MCF 10A (cell line): ENCODE results near the gene PXT1. TPM values are rescaled to one million over a fixed set of nuclear protein-coding genes. Genes with fewer than 3 reads are reported as not detected.

Source experiments
- BruUV-seq: library from RNA; stranded (reverse); fragments of 400-500 nt; replicated peaks from 2 replicates; lab custom pipeline; 2021; lab: Mats Ljungman, UMichigan
- CTCF ChIA-PET: fragments of 300-600 bp; sonication (Branson Sonifier 250); formaldehyde crosslinking; extraction: SDS; loops from one replicate; lab custom pipeline; 2021; ENCODE audit warnings: antibody characterized with exemption, inconsistent platforms; lab: Yijun Ruan, JAX
- POLR2A ChIA-PET: fragments of 300-600, 350-650 bp; sonication (Branson Sonifier 250); formaldehyde crosslinking; extraction: SDS; loops from one replicate; lab custom pipeline; 2020; ENCODE audit warnings: antibody characterized with exemption, inconsistent platforms; lab: Yijun Ruan, JAX
- DNase-seq: peaks from one replicate; pipeline ENCODE4 v3.0.0-alpha.2; 2018; ENCODE audit not compliant: unreplicated experiment
- H3K27ac Mint-ChIP-seq: one replicate; pipeline ENCODE4 v1.8.0; 2022; ENCODE audit warnings: mild to moderate bottlenecking, low read depth, mixed read lengths; ENCODE audit not compliant: unreplicated experiment
- H3K27me3 Mint-ChIP-seq: one replicate; pipeline ENCODE4 v1.8.0; 2022; ENCODE audit warnings: mixed read lengths; ENCODE audit not compliant: insufficient read depth, unreplicated experiment
- H3K36me3 Mint-ChIP-seq: one replicate; pipeline ENCODE4 v1.8.0; 2022; ENCODE audit warnings: mild to moderate bottlenecking, moderate library complexity, mixed read lengths; ENCODE audit not compliant: insufficient read depth, unreplicated experiment
- H3K4me1 Mint-ChIP-seq: one replicate; pipeline ENCODE4 v1.8.0; 2022; ENCODE audit warnings: mixed read lengths; ENCODE audit not compliant: insufficient read depth, unreplicated experiment
- H3K4me3 Mint-ChIP-seq: one replicate; pipeline ENCODE4 v1.8.0; 2022; ENCODE audit warnings: mild to moderate bottlenecking, moderate library complexity, mixed read lengths; ENCODE audit not compliant: unreplicated experiment
- H3K9me3 Mint-ChIP-seq: one replicate; pipeline ENCODE4 v1.8.0; 2022; ENCODE audit warnings: mixed read lengths; ENCODE audit not compliant: unreplicated experiment
- CTCF ChIP-seq: fragments of 200-600 bp; IDR thresholded peaks from one replicate; pipeline ENCODE4 v1.8.0; 2022; ENCODE audit warnings: antibody characterized with exemption, mild to moderate bottlenecking; ENCODE audit not compliant: unreplicated experiment
- intact Hi-C: fragments of 100-400 bp; cut with micrococcal nuclease; formaldehyde crosslinking; loops from 2 replicates; pipeline ENCODE4 v1.14.1; 2022
- total RNA-seq: library from RNA; stranded (reverse); gene quantifications from 2 replicates; pipeline ENCODE4 v1.2.3, GENCODE V29; 2022

PXT1 gene
- total RNA-seq, 1 experiment from 2014 or later, result not detected

GRCh38 chr6:36383606-36384005 is 59.0 kb downstream of the PXT1 start:
- Mint-ChIP-seq H3K4me1 (peaks cover 7% of the 10 kb centered on the region), H3K27me3 (peaks cover 14% of the 10 kb centered on the region), H3K36me3 (no peaks in the 10 kb centered on the region), H3K4me3 (no peak overlapping the region), H3K9me3 (no peaks in the 10 kb centered on the region), H3K27ac (no peak overlapping the region)
- no peak for DNase-seq
- POLR2A ChIA-PET, result interaction anchor here (0.6 to 1.2 kb wide), 2 partner anchors 18 to 103 kb away, joined by 3 read pairs; no protein-coding TSS in a partner anchor
- CTCF ChIA-PET, result interaction anchor here (0.6 kb wide), 1 partner anchor 634 kb away, joined by 3 read pairs; no protein-coding TSS in a partner anchor
- intact Hi-C loops, result no loop called here
- no TSS peak for BruUV-seq
- no peak for TF ChIP-seq CTCF

GRCh38 chr6:36382976-36383375 is 59.7 kb downstream of the PXT1 start:
- Mint-ChIP-seq H3K9me3 (no peaks in the 10 kb centered on the region), H3K36me3 (no peaks in the 10 kb centered on the region), H3K27ac (no peak overlapping the region), H3K27me3 (peaks cover 14% of the 10 kb centered on the region), H3K4me3 (no peak overlapping the region), H3K4me1 (peaks cover 7% of the 10 kb centered on the region)
- intact Hi-C loops, result no loop called here
- DNase-seq, result no peak
- no TSS peak for BruUV-seq
- POLR2A ChIA-PET, result interaction anchor here (1.2 kb wide), 1 partner anchor 19 kb away, joined by 3 read pairs; no protein-coding TSS in a partner anchor
- CTCF ChIA-PET, result interaction anchor here (0.6 to 1.1 kb wide), 2 partner anchors 13 to 635 kb away, joined by 3 read pairs; no protein-coding TSS in a partner anchor
- TF ChIP-seq CTCF, result no peak

GRCh38 chr6:36381502-36382389 is 60.9 kb downstream of the PXT1 start:
- Mint-ChIP-seq H3K4me3 (no peak overlapping the region), H3K27ac (no peak overlapping the region), H3K9me3 (no peaks in the 10 kb centered on the region), H3K36me3 (no peaks in the 10 kb centered on the region), H3K4me1 (no peaks in the 10 kb centered on the region), H3K27me3 (peaks cover 4% of the 10 kb centered on the region)
- intact Hi-C loops, result no loop called here
- no peak for TF ChIP-seq CTCF
- CTCF ChIA-PET, result interaction anchor here (1.1 kb wide), 1 partner anchor 12 kb away, joined by 3 read pairs; no protein-coding TSS in a partner anchor
- DNase-seq, result no peak
- BruUV-seq, result no TSS peak
- POLR2A ChIA-PET, result interaction anchor here (0.7 to 1.3 kb wide), 3 partner anchors 23 to 230 kb away, joined by 3 to 4 read pairs (median 4); no protein-coding TSS in a partner anchor

GRCh38 chr6:36380166-36380565 is 62.5 kb downstream of the PXT1 start:
- intact Hi-C loops, result no loop called here
- POLR2A ChIA-PET, result interaction anchor here (1.2 kb wide), 1 partner anchor 61 kb away, joined by 4 read pairs; no protein-coding TSS in a partner anchor
- CTCF ChIA-PET, result no interaction called here

More at GRCh38 chr6:36380166-36380565, 62.5 kb downstream of the PXT1 start:
- Mint-ChIP-seq H3K27me3 (no peaks in the 10 kb centered on the region), H3K27ac (no peak overlapping the region), H3K4me1 (no peaks in the 10 kb centered on the region), H3K9me3 (no peaks in the 10 kb centered on the region), H3K36me3 (no peaks in the 10 kb centered on the region), H3K4me3 (no peak overlapping the region)
- no peak for TF ChIP-seq CTCF
- BruUV-seq, result no TSS peak
- DNase-seq, result no peak
